ENCODE data around the gene CTNS. TPM values are rescaled to one million over a fixed set of nuclear protein-coding genes. Genes with fewer than 3 reads are reported as not detected.

Gene CTNS
- total RNA-seq, 1 donor from 2014 or later = 11.5 TPM

- Histone ChIP-seq H3K4me3 (ENCODE audit: low read length in 3 of 3) (no peak overlapping the region), H3K27me3 (ENCODE audit: control insufficient read depth in 3 of 3, insufficient read depth in 3 of 3, low read length in 3 of 3) (no peaks in the 10 kb centered on the region), H3K9me3 (ENCODE audit: control insufficient read depth in 3 of 3, low read length in 3 of 3) (no peaks in the 10 kb centered on the region), H3K36me3 (ENCODE audit: control insufficient read depth in 3 of 3, insufficient read depth in 3 of 3, low read length in 3 of 3) (peaks cover 0 to 10% (median 4%) of the 10 kb centered on the region in 3 donors), H3K4me1 (ENCODE audit: control insufficient read depth in 3 of 3, insufficient read depth in 3 of 3, low read length in 3 of 3) (peaks cover 0 to 7% (median 0%) of the 10 kb centered on the region in 3 donors), H3K27ac (ENCODE audit: low read depth, low read length) (no peak overlapping the region), H3K9ac (ENCODE audit: low read depth in 1 of 3, low read length in 3 of 3) (no peak overlapping the region)
Observed at GRCh38 chr17:3679531-3680126, 43.1 kb downstream of the CTNS start.

- Histone ChIP-seq H3K27ac (ENCODE audit: low read depth, low read length) (no peak overlapping the region), H3K4me3 (ENCODE audit: low read length in 3 of 3) (no peak overlapping the region), H3K9ac (ENCODE audit: low read depth in 1 of 3, low read length in 3 of 3) (no peak overlapping the region), H3K27me3 (ENCODE audit: control insufficient read depth in 3 of 3, insufficient read depth in 3 of 3, low read length in 3 of 3) (no peaks in the 10 kb centered on the region), H3K4me1 (ENCODE audit: control insufficient read depth in 3 of 3, insufficient read depth in 3 of 3, low read length in 3 of 3) (peaks cover 0 to 7% (median 0%) of the 10 kb centered on the region in 3 donors), H3K9me3 (ENCODE audit: control insufficient read depth in 3 of 3, low read length in 3 of 3) (no peaks in the 10 kb centered on the region), H3K36me3 (ENCODE audit: control insufficient read depth in 3 of 3, insufficient read depth in 3 of 3, low read length in 3 of 3) (peaks cover 0 to 9% (median 4%) of the 10 kb centered on the region in 3 donors)
Observed at GRCh38 chr17:3681057-3681456, 44.5 kb downstream of the CTNS start.

GRCh38 chr17:3681565-3681964 is 45.0 kb downstream of the CTNS start:
- no peaks in the 10 kb centered on the region for H3K27me3 ChIP-seq (ENCODE audit: control insufficient read depth in 3 of 3, insufficient read depth in 3 of 3, low read length in 3 of 3)
- no peak overlapping the region for H3K27ac ChIP-seq (ENCODE audit: low read depth, low read length)
- H3K36me3 ChIP-seq (ENCODE audit: control insufficient read depth in 3 of 3, insufficient read depth in 3 of 3, low read length in 3 of 3) = peaks cover 0 to 8% (median 4%) of the 10 kb centered on the region in 3 donors

GRCh38 chr17:3682033-3682432 is 45.5 kb downstream of the CTNS start:
- Histone ChIP-seq H3K9me3 (ENCODE audit: control insufficient read depth in 3 of 3, low read length in 3 of 3) (no peaks in the 10 kb centered on the region), H3K4me3 (ENCODE audit: low read length in 3 of 3) (no peak overlapping the region), H3K36me3 (ENCODE audit: control insufficient read depth in 3 of 3, insufficient read depth in 3 of 3, low read length in 3 of 3) (peaks cover 0 to 8% (median 4%) of the 10 kb centered on the region in 3 donors), H3K27ac (ENCODE audit: low read depth, low read length) (no peak overlapping the region), H3K27me3 (ENCODE audit: control insufficient read depth in 3 of 3, insufficient read depth in 3 of 3, low read length in 3 of 3) (no peaks in the 10 kb centered on the region), H3K4me1 (ENCODE audit: control insufficient read depth in 3 of 3, insufficient read depth in 3 of 3, low read length in 3 of 3) (peaks cover 0 to 7% (median 0%) of the 10 kb centered on the region in 3 donors), H3K9ac (ENCODE audit: low read depth in 1 of 3, low read length in 3 of 3) (no peak overlapping the region)

More at GRCh38 chr17:3681565-3681964, 45.0 kb downstream of the CTNS start:
- H3K9me3 ChIP-seq (ENCODE audit: control insufficient read depth in 3 of 3, low read length in 3 of 3) = no peaks in the 10 kb centered on the region
- peaks cover 0 to 7% (median 0%) of the 10 kb centered on the region in 3 donors for H3K4me1 ChIP-seq (ENCODE audit: control insufficient read depth in 3 of 3, insufficient read depth in 3 of 3, low read length in 3 of 3)
- no peak overlapping the region for H3K9ac ChIP-seq (ENCODE audit: low read depth in 1 of 3, low read length in 3 of 3)
- H3K4me3 ChIP-seq (ENCODE audit: low read length in 3 of 3) = no peak overlapping the region

GRCh38 chr17:3683054-3683511 is 46.5 kb downstream of the CTNS start:
- no peak overlapping the region for H3K4me3 ChIP-seq (ENCODE audit: low read length in 3 of 3)
- H3K27me3 ChIP-seq (ENCODE audit: control insufficient read depth in 3 of 3, insufficient read depth in 3 of 3, low read length in 3 of 3) = no peaks in the 10 kb centered on the region
- H3K36me3 ChIP-seq (ENCODE audit: control insufficient read depth in 3 of 3, insufficient read depth in 3 of 3, low read length in 3 of 3) = peaks cover 0 to 4% (median 2%) of the 10 kb centered on the region in 3 donors
- no peaks in the 10 kb centered on the region for H3K9me3 ChIP-seq (ENCODE audit: control insufficient read depth in 3 of 3, low read length in 3 of 3)
- H3K27ac ChIP-seq (ENCODE audit: low read depth, low read length) = no peak overlapping the region
- H3K4me1 ChIP-seq (ENCODE audit: control insufficient read depth in 3 of 3, insufficient read depth in 3 of 3, low read length in 3 of 3) = peaks cover 0 to 7% (median 0%) of the 10 kb centered on the region in 3 donors
- H3K9ac ChIP-seq (ENCODE audit: low read depth in 1 of 3, low read length in 3 of 3) = no peak overlapping the region

GRCh38 chr17:3685174-3685573 is 48.6 kb downstream of the CTNS start:
- no peak overlapping the region for H3K27ac ChIP-seq (ENCODE audit: low read depth, low read length)
- no peaks in the 10 kb centered on the region for H3K9me3 ChIP-seq (ENCODE audit: control insufficient read depth in 3 of 3, low read length in 3 of 3)
- no peak overlapping the region for H3K4me3 ChIP-seq (ENCODE audit: low read length in 3 of 3)
- H3K4me1 ChIP-seq (ENCODE audit: control insufficient read depth in 3 of 3, insufficient read depth in 3 of 3, low read length in 3 of 3) = peaks cover 0 to under 1% (median 0%) of the 10 kb centered on the region in 3 donors
- no peak overlapping the region for H3K9ac ChIP-seq (ENCODE audit: low read depth in 1 of 3, low read length in 3 of 3)
- no peaks in the 10 kb centered on the region for H3K27me3 ChIP-seq (ENCODE audit: control insufficient read depth in 3 of 3, insufficient read depth in 3 of 3, low read length in 3 of 3)
- H3K36me3 ChIP-seq (ENCODE audit: control insufficient read depth in 3 of 3, insufficient read depth in 3 of 3, low read length in 3 of 3) = peaks cover 11% of the 10 kb centered on the region in 3 donors

- H3K9ac ChIP-seq (ENCODE audit: low read depth in 1 of 3, low read length in 3 of 3) = no peak overlapping the region
- H3K36me3 ChIP-seq (ENCODE audit: control insufficient read depth in 3 of 3, insufficient read depth in 3 of 3, low read length in 3 of 3) = peaks cover 13 to 16% (median 15%) of the 10 kb centered on the region in 3 donors
- H3K27ac ChIP-seq (ENCODE audit: low read depth, low read length) = no peak overlapping the region
- no peak overlapping the region for H3K4me3 ChIP-seq (ENCODE audit: low read length in 3 of 3)
- H3K4me1 ChIP-seq (ENCODE audit: control insufficient read depth in 3 of 3, insufficient read depth in 3 of 3, low read length in 3 of 3) = peaks cover 0 to 16% (median 6%) of the 10 kb centered on the region in 3 donors
- H3K27me3 ChIP-seq (ENCODE audit: control insufficient read depth in 3 of 3, insufficient read depth in 3 of 3, low read length in 3 of 3) = peaks cover 0 to 5% (median 0%) of the 10 kb centered on the region in 3 donors
- no peaks in the 10 kb centered on the region for H3K9me3 ChIP-seq (ENCODE audit: control insufficient read depth in 3 of 3, low read length in 3 of 3)
Observed at GRCh38 chr17:3688027-3688553, 51.5 kb downstream of the CTNS start.

- H3K4me3 ChIP-seq (ENCODE audit: low read length in 3 of 3) = no peak overlapping the region
- H3K27me3 ChIP-seq (ENCODE audit: control insufficient read depth in 3 of 3, insufficient read depth in 3 of 3, low read length in 3 of 3) = peaks cover 0 to 7% (median 0%) of the 10 kb centered on the region in 3 donors
- H3K9me3 ChIP-seq (ENCODE audit: control insufficient read depth in 3 of 3, low read length in 3 of 3) = no peaks in the 10 kb centered on the region
- H3K27ac ChIP-seq (ENCODE audit: low read depth, low read length) = no peak overlapping the region
- H3K4me1 ChIP-seq (ENCODE audit: control insufficient read depth in 3 of 3, insufficient read depth in 3 of 3, low read length in 3 of 3) = peaks cover 0 to 21% (median 7%) of the 10 kb centered on the region in 3 donors
- H3K9ac ChIP-seq (ENCODE audit: low read depth in 1 of 3, low read length in 3 of 3) = no peak overlapping the region
- H3K36me3 ChIP-seq (ENCODE audit: control insufficient read depth in 3 of 3, insufficient read depth in 3 of 3, low read length in 3 of 3) = peaks cover 13 to 16% (median 13%) of the 10 kb centered on the region in 3 donors
Observed at GRCh38 chr17:3688852-3689261, 52.3 kb downstream of the CTNS start.

GRCh38 chr17:3689262-3690093 is 52.9 kb downstream of the CTNS start:
- Histone ChIP-seq H3K9me3 (ENCODE audit: control insufficient read depth in 3 of 3, low read length in 3 of 3) (no peaks in the 10 kb centered on the region), H3K27me3 (ENCODE audit: control insufficient read depth in 3 of 3, insufficient read depth in 3 of 3, low read length in 3 of 3) (peaks cover 0 to 9% (median 0%) of the 10 kb centered on the region in 3 donors), H3K9ac (ENCODE audit: low read depth in 1 of 3, low read length in 3 of 3) (peak overlapping the region in 1 of 3 donors; percentile 25), H3K4me3 (ENCODE audit: low read length in 3 of 3) (no peak overlapping the region), H3K4me1 (ENCODE audit: control insufficient read depth in 3 of 3, insufficient read depth in 3 of 3, low read length in 3 of 3) (peaks cover under 1 to 27% (median 11%) of the 10 kb centered on the region in 3 donors), H3K36me3 (ENCODE audit: control insufficient read depth in 3 of 3, insufficient read depth in 3 of 3, low read length in 3 of 3) (peaks cover 11 to 16% (median 13%) of the 10 kb centered on the region in 3 donors), H3K27ac (ENCODE audit: low read depth, low read length) (no peak overlapping the region)
